Measurements from ENCODE around the gene XXYLT1.

DNA sequence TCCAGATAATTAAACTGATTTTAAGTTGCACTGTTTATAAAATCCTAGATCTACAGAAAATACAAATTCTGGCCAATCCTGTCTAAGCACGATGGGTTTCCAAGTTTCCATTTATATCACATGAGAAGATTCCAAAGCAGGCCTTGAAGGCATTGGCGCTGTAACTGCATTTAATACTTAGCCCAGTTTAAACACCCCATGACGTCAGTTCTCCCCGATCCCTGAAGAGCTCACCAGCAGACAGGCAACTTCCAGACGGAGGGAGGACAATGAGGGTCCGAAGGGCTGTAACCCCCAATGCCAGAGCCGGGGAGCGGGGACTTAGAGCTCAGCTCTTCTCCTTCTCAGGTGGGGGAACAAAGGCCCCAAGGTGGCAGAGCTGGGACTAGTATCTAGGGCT, 117.3 kb downstream of the XXYLT1 start:
- TF ChIP-seq, protein P1, sequence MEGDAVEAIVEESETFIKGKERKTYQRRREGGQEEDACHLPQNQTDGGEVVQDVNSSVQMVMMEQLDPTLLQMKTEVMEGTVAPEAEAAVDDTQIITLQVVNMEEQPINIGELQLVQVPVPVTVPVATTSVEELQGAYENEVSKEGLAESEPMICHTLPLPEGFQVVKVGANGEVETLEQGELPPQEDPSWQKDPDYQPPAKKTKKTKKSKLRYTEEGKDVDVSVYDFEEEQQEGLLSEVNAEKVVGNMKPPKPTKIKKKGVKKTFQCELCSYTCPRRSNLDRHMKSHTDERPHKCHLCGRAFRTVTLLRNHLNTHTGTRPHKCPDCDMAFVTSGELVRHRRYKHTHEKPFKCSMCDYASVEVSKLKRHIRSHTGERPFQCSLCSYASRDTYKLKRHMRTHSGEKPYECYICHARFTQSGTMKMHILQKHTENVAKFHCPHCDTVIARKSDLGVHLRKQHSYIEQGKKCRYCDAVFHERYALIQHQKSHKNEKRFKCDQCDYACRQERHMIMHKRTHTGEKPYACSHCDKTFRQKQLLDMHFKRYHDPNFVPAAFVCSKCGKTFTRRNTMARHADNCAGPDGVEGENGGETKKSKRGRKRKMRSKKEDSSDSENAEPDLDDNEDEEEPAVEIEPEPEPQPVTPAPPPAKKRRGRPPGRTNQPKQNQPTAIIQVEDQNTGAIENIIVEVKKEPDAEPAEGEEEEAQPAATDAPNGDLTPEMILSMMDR (IDR thresholded peaks at IDR 0.05; ENCODE audit: low read depth, low read length, poor library complexity, severe bottlenecking), result no peak
- no peak for TF ChIP-seq EZH2phosphoT487 (IDR thresholded peaks at IDR 0.05; ENCODE audit: borderline replicate concordance, low read length)

Measured in DOHH2 (cell line).